HTR-8/SVneo (cell line): ENCODE data around the gene MGRN1.

ENCODE experiments used
- DNase-seq: peaks from one replicate; pipeline ENCODE4 v3.0.0; 2011; ENCODE audit warnings: low spot score, mixed read lengths; ENCODE audit not compliant: insufficient read length
- FAIRE-seq: peaks from 2 replicates; lab custom pipeline; 2011; peaks lifted over from hg19 to GRCh38; lab: Jason Lieb, UNC

Gene MGRN1

GRCh38 chr16:4649744-4650442 lies 25.3 kb downstream of the MGRN1 start:
- DNase-seq (no peak), FAIRE-seq (no peak)

- DNase-seq = peak; percentile 71
- peak; percentile 40 for FAIRE-seq
Measured at GRCh38 chr16:4650443-4651074, 25.9 kb downstream of the MGRN1 start.

- FAIRE-seq = no peak
- no peak for DNase-seq
Measured at GRCh38 chr16:4651827-4652226, 27.2 kb downstream of the MGRN1 start.

GRCh38 chr16:4652561-4652960 lies 27.9 kb downstream of the MGRN1 start:
- FAIRE-seq = no peak
- no peak for DNase-seq

GRCh38 chr16:4654011-4654963 lies 29.7 kb downstream of the MGRN1 start:
- FAIRE-seq (no peak), DNase-seq (no peak)

GRCh38 chr16:4654964-4655590 lies 30.5 kb downstream of the MGRN1 start:
- no peak for DNase-seq
- no peak for FAIRE-seq

GRCh38 chr16:4655801-4656200 lies 31.2 kb downstream of the MGRN1 start:
- no peak for FAIRE-seq
- no peak for DNase-seq

DNA sequence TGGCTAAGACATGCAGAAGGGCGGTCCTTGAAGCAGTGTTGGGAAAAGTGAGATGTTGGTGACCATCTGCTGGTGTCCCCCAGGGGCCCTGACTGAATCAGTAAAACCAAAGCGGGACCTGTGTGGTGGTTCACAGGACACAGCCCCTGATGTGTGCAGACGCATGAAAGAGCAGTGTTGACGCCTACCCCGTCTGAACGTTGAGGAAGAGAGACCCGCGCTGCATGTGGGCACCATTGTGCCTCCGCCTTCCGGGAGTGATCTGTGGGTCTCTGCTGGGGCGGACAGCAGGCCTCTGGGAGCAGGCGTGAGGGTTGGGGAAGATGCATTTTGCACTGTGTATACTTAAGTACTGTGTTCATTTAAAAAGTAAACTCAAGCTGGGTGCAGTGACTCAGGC lies 31.6 kb downstream of the MGRN1 start:
- FAIRE-seq (no peak), DNase-seq (no peak)

- FAIRE-seq = no peak
Measured at GRCh38 chr16:4656695-4657686, 32.4 kb downstream of the MGRN1 start.

DNA sequence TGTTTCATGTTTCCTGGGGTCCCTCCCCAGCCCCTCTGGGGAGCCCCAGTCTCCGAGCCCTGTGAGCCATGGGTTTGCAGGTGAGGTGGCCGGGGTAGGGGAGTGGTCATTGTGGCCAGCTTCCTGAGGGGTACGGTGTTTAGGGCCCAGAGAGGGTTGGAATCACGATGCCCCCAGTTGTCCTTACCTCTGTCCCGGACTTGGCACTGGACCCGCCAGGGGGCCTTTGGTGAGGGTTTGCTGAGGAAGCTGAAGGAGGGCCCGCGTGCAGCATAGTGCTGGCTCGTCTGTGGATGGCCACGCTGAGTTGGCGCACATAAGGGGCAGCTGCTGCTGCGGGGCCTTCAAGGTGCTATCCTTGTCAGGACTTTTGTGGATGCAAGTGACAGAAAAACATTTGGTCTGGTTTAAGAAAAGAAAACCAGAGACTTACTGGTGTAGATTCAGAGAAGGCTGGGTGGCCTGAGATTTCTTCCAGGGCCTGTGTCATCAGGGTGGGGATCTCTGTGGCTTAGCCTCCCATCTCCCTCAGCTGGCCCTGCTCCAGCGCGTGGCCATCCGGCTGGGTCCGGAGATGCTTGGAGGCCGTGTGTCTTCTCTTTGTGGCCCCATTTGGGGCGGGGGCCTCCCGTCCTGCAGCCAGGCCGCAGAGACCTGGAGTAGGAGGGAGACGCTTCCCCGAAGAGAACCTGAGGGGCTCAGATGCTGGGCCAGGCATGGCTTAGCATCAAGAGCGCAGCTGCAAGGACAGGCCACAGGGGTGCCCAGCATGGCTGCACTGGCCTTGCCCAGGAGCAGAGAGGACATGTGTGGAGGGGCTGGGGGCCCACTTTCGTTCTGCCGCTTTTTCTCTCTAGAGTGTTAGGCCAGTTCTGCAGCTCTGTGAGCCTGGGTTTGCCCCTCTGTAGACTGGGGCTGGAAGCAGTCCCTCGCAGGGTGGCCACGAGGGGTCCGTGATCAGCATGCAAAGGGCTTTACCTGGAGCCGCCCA lies 35.0 kb downstream of the MGRN1 start:
- DNase-seq (no peak), FAIRE-seq (no peak)

More at GRCh38 chr16:4656695-4657686, 32.4 kb downstream of the MGRN1 start:
- no peak for DNase-seq

- DNase-seq (no peak), FAIRE-seq (no peak)
Measured at GRCh38 chr16:4660454-4661007, 35.9 kb downstream of the MGRN1 start.

DNA sequence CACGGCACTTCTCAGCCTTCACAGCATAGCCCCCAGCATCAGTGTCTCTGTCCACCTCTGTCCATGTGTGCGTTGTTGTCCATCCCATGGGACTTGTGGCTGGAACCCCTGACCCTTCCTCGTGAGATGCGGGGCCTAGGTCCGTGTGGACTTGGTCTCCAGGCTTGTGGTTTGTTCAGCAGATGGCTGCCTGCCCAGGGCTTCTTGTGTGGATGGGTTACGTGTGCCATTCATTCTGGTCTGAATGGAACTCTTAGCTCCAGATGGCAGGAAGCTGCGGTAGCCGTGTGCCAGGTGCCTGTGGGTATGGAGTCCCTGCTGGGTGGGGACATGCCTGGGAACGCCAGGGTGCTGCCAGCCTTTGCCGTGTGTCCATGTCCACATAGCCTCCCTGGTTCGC lies 37.0 kb downstream of the MGRN1 start:
- DNase-seq (no peak), FAIRE-seq (no peak)

DNA sequence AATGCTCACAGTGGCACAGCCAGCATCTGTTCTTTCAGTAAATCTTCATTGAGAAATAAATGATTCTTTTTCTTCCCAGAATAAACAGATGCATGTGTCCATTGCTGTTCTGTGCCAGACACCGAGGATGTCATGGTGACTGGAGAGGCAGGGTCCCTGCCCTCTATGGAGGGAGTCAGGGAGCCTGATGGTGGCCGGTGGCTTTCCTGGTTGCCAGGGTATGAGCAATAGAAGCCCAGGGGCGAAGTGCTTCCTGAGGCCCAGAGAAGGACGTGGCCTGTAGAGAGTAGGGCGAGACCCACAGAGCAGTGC lies 38.8 kb downstream of the MGRN1 start:
- no peak for FAIRE-seq
- no peak for DNase-seq

GRCh38 chr16:4663777-4664465 lies 39.3 kb downstream of the MGRN1 start:
- no peak for FAIRE-seq
- DNase-seq = no peak

- FAIRE-seq (no peak), DNase-seq (no peak)
Measured at GRCh38 chr16:4664538-4665418, 40.2 kb downstream of the MGRN1 start.

GRCh38 chr16:4666537-4667202 lies 42.0 kb downstream of the MGRN1 start:
- DNase-seq (no peak), FAIRE-seq (no peak)
